GM21825 (cell line): Measurements from ENCODE around the gene REXO1.
"Not testable (repeated sequence)": the region's sequence is repeated elsewhere in the genome, so short reads cannot be mapped to it uniquely, and the experiment has no call there.

Experiments used
- ATAC-seq: cut with Tn5 transposase; IDR thresholded peaks from one replicate; pipeline ENCODE4 v1.9.1; 2021; ENCODE audit warnings: mild to moderate bottlenecking, moderate library complexity; ENCODE audit not compliant: unreplicated experiment

REXO1 gene

GRCh38 chr19:1799695-1800342 is 48.5 kb downstream of the REXO1 start:
- ATAC-seq, result no peak

- ATAC-seq, result not testable (repeated sequence)
Observed at GRCh38 chr19:1797313-1797712, 51.0 kb downstream of the REXO1 start.

DNA sequence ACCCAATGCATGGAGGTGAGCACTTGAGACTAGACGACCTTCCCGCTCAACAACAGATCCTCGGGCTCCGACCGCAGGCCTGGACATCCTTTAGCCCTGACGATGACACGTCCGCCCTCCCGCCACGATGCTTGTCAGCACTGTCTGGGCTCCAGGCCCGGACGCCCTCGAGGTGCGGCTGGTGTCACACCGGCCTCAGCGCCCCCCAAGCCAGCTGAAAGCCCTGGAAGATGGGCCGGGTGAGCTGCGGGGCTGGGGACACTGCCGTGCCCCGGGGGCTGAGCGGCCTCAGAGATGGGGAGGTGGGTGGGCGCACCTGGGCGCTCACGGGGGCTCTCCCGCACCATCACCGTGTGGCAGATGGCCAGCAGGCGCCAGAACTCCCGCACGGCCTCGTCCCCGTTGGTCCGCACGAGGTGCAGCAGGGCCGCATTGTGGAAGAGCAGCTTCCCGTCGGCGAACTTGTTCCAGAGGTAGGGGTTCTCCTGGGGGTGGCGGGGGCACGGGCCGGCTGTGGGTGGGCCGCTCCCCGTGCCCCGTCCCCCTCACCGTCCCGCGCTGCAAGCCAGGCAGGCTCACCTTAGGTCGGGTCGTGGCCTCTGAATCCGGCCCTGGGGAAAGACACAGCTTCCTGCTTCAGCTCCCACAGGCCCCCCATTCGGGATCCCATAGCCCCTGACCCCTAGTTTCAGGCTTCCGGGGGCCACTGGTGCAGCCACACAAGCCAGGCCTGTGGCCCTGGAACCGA is 51.7 kb downstream of the REXO1 start:
- ATAC-seq, result no peak

DNA sequence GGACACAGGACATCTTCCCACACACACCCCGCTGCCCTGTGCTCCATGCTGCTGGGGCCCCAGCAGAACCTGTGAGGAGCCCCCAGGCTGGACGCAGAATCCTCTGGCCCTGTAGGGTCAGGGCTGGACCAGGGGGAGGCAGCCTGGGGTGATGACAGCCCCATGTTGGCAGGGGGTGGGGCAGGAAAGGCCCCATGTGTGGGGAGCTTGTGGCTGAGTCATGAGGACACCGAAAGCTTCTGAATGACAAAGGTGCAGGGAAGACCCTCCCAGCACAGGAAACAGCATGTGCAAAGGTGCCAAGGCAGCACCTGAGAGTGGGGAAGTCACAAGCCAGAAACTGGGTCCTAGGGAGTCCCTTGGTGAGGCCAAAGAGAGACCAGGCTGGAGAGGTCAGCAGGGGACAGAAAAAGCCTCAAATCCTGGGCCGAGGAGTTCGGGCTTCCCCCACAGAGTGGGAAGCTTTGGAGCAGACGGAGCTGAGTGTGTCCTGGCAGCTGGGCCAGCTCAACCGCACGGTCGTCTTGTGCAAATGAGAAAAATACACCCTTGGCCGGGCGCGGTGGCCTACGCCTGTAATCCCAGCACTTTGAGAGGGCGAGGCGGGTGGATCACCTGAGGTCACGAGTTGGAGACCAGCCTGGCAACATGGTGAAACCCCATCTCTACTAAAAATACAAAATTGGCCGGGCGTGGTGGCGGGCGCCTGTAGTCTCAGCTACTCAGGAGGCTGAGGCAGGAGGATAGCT is 53.7 kb downstream of the REXO1 start:
- ATAC-seq, result no peak

GRCh38 chr19:1791879-1792278 is 56.4 kb downstream of the REXO1 start:
- ATAC-seq, result no peak

DNA sequence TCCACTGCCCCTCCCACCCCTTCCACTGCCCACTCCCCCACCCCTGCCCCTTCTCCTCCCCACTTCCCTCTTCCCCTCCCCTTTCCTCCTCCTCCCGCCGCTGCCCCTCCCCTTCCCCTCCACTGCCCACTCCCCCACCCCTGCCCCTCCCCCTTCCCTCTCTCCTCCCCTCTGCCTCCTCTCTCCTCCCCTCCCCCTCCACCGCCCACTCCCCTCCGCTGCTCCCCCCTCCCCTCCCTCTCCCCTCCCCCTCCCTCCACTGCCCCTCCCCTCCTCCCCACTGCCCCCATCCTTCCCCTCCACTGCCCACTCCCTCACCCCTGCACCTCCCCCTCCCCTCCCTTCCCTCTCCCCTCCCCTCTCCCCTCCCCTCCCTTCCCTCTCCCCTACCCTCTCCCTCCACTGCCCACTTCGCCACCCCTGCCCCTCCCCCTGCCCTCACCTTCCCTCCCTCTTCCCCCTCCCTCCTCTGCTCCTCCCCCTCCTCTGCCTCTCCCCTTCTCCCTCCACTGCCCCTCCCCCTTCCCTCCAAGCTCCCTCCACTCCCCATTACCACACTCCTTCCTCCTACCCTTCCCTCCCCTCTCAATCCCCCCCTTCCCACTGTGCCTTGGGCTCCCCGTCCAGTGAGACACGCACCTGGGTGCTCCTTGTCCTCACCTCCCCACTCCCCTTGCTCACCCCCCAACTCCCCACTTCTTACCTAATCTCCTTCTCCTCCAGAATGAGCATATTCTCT is 58.1 kb downstream of the REXO1 start:
- no peak for ATAC-seq

GRCh38 chr19:1789261-1790041 is 58.8 kb downstream of the REXO1 start:
- no peak for ATAC-seq

GRCh38 chr19:1787116-1787515 is 61.2 kb downstream of the REXO1 start:
- no peak for ATAC-seq

- no peak for ATAC-seq
Observed at GRCh38 chr19:1786668-1787067, 61.6 kb downstream of the REXO1 start.

DNA sequence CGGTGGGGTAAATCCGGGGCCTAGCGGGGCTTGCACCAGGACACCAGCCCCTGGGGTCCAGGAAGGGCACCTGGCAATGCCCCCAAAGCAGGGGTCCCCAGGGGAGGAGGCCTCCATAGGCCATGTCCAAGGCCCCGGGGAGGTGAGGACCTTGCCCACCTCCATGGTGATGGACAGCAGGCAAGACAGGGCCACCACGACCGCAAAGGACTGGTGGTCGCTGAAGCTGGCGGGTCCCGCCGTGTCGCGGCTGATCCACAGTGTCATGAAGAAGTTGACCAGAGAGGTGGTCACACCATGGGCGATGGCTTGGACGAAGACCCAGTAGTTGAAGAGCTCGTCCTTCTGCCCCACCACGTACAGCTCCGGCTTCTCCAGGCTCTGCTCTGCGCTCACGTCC is 63.0 kb downstream of the REXO1 start:
- ATAC-seq, result no peak

GRCh38 chr19:1783874-1784273 is 64.4 kb downstream of the REXO1 start:
- ATAC-seq, result no peak

DNA sequence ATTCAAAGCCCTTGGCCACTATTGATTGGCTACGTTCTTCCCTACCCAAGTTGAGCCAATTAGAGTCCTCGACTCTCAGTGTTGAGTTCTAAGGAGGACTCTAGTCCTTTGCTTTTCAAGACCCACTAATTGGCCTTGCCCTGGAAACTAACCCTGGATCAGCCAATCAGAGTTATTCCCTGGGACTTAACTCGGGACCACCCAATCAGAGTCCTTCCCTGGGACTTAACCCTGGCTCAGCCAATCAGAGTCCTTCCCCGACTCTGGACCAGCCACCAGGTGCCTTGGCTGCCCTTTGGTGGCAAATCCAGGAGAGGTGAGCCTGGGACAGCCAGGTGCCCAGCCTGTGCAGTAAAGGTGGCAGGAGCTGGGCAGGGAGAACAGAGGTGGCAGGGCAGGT is 64.9 kb downstream of the REXO1 start:
- no peak for ATAC-seq

- ATAC-seq, result no peak
Observed at GRCh38 chr19:1782521-1782920, 65.8 kb downstream of the REXO1 start.

DNA sequence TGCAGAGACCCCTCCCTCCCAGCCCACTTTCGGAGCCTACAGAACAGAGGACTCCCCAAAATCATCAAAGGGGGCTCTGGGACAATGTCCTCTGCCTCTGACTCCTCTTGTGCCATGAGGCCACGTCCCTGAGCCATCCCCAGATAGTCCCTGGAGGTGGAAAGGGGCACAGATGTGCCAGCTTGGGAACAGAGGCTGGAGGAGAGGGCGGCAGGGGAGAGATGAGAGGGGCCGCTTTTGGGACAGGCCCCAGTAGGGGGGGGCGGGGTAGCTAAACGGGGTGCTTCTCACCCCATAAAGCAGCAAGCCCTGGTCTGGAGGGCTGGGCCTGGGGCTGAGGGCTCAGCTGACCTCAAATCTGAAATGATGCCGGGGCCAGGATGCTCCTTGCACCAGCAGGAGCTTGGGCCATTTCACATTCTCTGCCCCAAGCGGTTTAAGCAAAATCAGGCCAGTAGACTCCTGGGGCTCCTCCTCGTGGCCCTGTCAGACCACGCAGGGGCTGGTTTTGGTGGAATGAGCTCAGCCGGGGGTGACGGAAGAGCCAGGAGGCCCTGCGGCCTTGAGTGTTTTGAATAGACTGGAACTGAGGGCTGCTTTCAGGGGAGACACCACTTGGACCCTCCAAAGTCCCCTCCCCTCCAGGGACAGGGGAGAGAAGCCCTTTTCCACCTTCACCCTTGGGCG is 67.9 kb downstream of the REXO1 start:
- no peak for ATAC-seq

DNA sequence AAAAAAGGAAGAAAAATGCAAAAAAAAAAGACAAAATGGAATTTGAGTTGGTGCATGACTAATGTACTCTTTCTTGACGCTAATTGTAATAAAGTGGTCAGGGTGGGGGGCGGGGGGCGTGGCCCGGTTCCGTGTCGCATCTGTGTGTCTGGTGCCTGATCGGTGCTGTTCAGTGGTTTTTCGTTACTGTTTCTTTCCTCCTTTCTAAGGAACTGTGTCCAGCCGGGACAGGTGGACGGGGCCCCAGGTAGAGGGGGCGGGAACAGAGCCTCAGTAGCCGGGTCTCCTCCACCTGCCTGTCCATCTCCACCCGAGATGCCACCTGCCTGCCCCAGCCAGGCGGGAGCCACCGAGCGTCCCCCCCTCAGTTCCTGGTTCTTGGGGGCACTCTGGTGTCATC is 68.7 kb downstream of the REXO1 start:
- ATAC-seq, result no peak

DNA sequence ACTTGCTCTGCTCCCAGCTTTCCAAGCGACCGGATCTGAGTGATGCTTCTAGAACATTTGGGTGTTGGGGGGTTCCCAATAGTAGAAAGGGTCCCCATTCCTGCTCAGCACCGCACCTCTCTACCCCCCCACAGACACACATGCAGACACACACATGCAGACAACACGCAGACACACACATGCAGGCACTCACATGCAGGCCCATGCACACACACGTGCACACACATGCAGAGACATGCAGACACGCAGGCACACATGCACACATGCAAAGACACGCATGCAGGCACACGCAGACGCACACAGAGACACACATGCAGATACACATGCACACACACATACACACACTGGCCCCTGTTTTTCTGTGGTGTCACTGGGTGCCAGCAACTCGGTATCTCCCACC is 71.1 kb downstream of the REXO1 start:
- ATAC-seq, result no peak

DNA sequence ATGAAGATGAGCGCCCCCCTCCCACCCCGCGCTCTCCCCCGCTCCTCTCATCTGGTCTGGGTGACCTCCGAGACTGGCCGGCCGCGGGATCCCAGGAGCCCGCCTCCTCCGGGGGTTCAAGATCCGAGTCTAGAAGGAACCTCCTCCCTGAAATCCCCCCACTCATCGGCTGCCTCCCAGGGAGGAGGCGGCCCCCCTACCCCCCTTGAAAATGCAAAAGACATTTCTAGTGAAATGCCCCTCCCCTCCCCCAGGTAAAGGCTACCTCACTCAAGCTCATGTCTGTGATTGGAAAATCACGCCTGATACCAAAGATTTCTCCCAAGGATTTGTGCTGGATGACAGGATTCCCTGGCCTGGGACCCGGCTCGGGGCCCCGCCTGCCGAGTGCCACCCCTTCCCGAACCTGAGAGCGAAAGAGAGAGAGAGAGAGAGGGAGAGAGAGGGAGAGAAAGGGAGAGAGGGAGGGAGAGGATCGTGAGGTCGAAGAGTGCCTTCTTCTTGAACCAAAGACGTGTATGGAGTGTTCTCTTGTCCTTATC is 71.6 kb downstream of the REXO1 start:
- ATAC-seq, result no peak

DNA sequence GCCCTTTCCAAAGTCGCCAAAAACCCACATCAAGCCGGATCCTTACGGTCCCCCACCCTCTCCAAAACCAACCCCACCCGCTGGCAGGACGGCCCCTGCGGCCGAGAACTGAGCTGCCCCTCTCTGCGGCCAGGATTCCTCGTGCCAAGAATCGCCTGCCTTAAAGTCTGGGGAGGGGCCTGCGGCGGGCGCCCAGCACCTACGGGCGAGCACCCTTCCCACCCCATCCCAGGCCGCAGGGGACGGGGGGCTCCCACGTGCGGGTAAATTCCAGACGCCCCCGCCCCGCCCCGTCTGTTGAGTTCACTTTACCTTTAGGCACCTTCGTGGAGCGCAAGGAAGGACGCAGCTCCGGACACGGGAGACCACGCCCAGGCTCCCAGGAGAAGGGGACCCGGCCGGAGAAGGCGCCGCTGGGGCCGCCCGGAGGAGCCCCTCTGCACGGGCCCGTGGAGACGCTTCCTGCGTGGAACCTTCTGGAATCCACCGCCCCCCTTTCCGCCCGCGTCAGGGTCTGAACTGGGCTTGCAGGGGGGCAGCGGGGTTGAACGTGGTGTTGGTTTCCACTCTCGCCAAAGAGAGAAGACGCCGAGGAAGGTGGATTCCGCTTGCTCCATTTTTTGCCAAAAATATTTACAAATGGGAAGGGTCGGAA is 72.2 kb downstream of the REXO1 start:
- no peak for ATAC-seq
